Common myeloid progenitor, CD34-positive (primary cell): Measurements from ENCODE around the gene WASF2.

Source experiments
- CTCF ChIA-PET: fragments of 350-600 bp; sonication (Branson Sonifier 250); formaldehyde crosslinking; loops from one replicate; lab custom pipeline; 2021; ENCODE audit warnings: antibody characterized with exemption; lab: Charles Lee
- POLR2A ChIA-PET: fragments of 350-600 bp; sonication (Branson Sonifier 250); formaldehyde crosslinking; loops from one replicate; lab custom pipeline; 2021; ENCODE audit warnings: antibody characterized with exemption; lab: Charles Lee
- DNase-seq, 3 donors: peaks; one replicate each; pipeline versions ENCODE4 v3.0.0 to v3.0.0-alpha.2; 2013
- H3K27ac ChIP-seq, 2 experiments: 1 replicate in 1 of 2; 2 replicates in 1 of 2; pipeline ENCODE4 v1.7.0; 2013; ENCODE audit warnings: inconsistent platforms in 2 of 2, low read length in 2 of 2, mild to moderate bottlenecking in 2 of 2, low read depth in 1 of 2, moderate library complexity in 1 of 2; ENCODE audit not compliant: severe bottlenecking in 2 of 2, insufficient read depth in 1 of 2, poor library complexity in 1 of 2
- H3K27me3 ChIP-seq, 5 experiments: replicated peaks in 2 of 5; 1 replicate in 3 of 5; 2 replicates in 2 of 5; pipeline versions ENCODE4 v1.6.1 to v1.7.0; 2013; ENCODE audit warnings: low read length in 4 of 5, mild to moderate bottlenecking in 2 of 5, moderate library complexity in 2 of 5, inconsistent platforms in 1 of 5; ENCODE audit not compliant: insufficient read depth in 5 of 5, control insufficient read depth in 4 of 5
- H3K36me3 ChIP-seq, 4 experiments: 1 replicate in 2 of 4; 2 replicates in 2 of 4; pipeline versions ENCODE4 v1.6.1 to v1.7.0; 2013; ENCODE audit warnings: low read length in 3 of 4, control low read depth in 1 of 4, mild to moderate bottlenecking in 1 of 4; ENCODE audit not compliant: control insufficient read depth in 4 of 4, insufficient read depth in 4 of 4
- H3K4me1 ChIP-seq, 4 experiments: 1 replicate in 3 of 4; 2 replicates in 1 of 4; pipeline versions ENCODE4 v1.6.1 to v1.7.1; 2013; ENCODE audit warnings: low read length in 3 of 4, mild to moderate bottlenecking in 3 of 4, control low read depth in 1 of 4, inconsistent platforms in 1 of 4, moderate library complexity in 1 of 4; ENCODE audit not compliant: control insufficient read depth in 4 of 4, insufficient read depth in 4 of 4; ENCODE audit errors: control extremely low read depth in 1 of 4
- H3K4me3 ChIP-seq, 7 experiments: 1 replicate in 4 of 7; 2 replicates in 3 of 7; pipeline versions ENCODE4 v1.5.1 to v1.7.0; 2013; ENCODE audit warnings: mild to moderate bottlenecking in 7 of 7, low read length in 6 of 7, moderate library complexity in 6 of 7, inconsistent platforms in 2 of 7, low read depth in 2 of 7, control low read depth in 1 of 7; ENCODE audit not compliant: insufficient read depth in 4 of 7, control insufficient read depth in 1 of 7; ENCODE audit errors: extremely low read depth in 1 of 7
- H3K9me3 ChIP-seq, 5 experiments: 1 replicate in 4 of 5; 2 replicates in 1 of 5; pipeline versions ENCODE4 v1.6.1 to v1.7.1; 2013; ENCODE audit warnings: low read length in 4 of 5, mild to moderate bottlenecking in 2 of 5, inconsistent platforms in 1 of 5, low read depth in 1 of 5, moderate library complexity in 1 of 5; ENCODE audit not compliant: control insufficient read depth in 4 of 5, insufficient read depth in 2 of 5; ENCODE audit errors: control extremely low read depth in 1 of 5
- WGBS: methylation state at CpG from one replicate; pipeline ENCODE4 v1.1.5; 2013; ENCODE audit not compliant: insufficient coverage; 5-methylcytosine and 5-hydroxymethylcytosine counted together

Gene WASF2

DNA sequence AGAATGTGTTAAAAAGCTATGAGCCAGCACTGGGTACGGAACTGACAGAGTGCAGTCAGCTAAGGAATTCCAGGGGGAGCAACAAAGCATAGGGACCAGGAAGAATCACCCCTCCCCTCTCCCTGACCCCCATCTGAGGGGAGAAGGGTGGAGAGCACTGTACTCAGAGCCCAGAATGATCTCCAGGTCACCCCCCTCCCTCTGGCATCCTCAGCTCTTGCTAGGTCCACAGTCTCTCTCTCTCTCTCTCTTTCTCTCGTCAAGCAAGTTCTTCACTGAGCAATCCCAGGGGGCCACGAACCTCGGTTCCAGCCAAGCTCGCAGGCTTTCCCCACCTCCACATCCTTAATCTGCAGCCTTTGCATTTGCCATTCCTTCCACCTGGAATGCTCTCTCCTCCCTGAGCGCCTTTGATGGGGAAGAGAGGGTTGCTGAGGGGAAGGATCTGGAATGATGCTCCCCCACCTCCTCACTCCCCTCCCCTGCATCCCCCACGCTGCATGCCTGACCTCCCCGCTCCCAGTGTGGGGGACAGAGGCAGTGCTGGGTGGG, 6.7 kb upstream of the WASF2 start:
- Histone ChIP-seq H3K4me1 (peaks cover 0 to 2% (median 0%) of the 10 kb centered on the region in 4 experiments), H3K27ac (no peak overlapping the region), H3K9me3 (no peaks in the 10 kb centered on the region), H3K4me3 (no peak overlapping the region), H3K27me3 (no peaks in the 10 kb centered on the region), H3K36me3 (no peaks in the 10 kb centered on the region)
- CTCF ChIA-PET: interaction anchor here (0.6 to 1.7 kb wide), 4 partner anchors 9 to 135 kb away, joined by 3 to 7 read pairs (median 4); no protein-coding TSS in a partner anchor
- POLR2A ChIA-PET: no interaction called here
- no peak for DNase-seq
- 83% methylated on average over 1 of the region's 8 CpGs for WGBS

DNA sequence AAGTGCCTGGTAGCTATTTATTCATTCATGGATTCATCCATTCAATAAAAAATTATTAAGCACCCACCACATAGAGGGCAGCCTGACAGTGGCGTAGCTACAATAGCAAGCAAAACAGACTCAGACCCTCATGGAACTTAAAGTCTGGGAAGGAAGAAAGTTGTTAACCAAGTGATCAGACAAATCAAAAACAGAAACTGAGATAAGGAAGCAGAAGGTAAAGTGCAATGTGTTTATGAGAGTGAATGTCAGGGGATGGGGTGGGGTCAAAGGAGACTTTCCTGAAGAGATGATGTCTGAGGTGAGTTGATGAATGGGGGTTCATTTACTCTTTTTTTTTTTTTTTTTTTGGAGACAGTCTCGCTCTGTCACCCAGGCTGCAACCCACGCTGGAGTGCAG, 2.8 kb upstream of the WASF2 start:
- Histone ChIP-seq H3K9me3 (no peaks in the 10 kb centered on the region), H3K27me3 (no peaks in the 10 kb centered on the region), H3K4me3 (no peak overlapping the region), H3K36me3 (no peaks in the 10 kb centered on the region), H3K27ac (no peak overlapping the region), H3K4me1 (peaks cover 8 to 18% (median 17%) of the 10 kb centered on the region in 4 experiments)
- DNase-seq: no peak
- ChIA-PET CTCF (interaction anchor here (1.2 to 1.5 kb wide), 4 partner anchors 12 to 192 kb away, joined by 3 to 4 read pairs (median 4); no protein-coding TSS in a partner anchor), POLR2A (interaction anchor here (0.7 kb wide), 1 partner anchor 156 kb away, joined by 6 read pairs; no protein-coding TSS in a partner anchor)
- WGBS: 100% methylated on average over 1 of the region's 3 CpGs

DNA sequence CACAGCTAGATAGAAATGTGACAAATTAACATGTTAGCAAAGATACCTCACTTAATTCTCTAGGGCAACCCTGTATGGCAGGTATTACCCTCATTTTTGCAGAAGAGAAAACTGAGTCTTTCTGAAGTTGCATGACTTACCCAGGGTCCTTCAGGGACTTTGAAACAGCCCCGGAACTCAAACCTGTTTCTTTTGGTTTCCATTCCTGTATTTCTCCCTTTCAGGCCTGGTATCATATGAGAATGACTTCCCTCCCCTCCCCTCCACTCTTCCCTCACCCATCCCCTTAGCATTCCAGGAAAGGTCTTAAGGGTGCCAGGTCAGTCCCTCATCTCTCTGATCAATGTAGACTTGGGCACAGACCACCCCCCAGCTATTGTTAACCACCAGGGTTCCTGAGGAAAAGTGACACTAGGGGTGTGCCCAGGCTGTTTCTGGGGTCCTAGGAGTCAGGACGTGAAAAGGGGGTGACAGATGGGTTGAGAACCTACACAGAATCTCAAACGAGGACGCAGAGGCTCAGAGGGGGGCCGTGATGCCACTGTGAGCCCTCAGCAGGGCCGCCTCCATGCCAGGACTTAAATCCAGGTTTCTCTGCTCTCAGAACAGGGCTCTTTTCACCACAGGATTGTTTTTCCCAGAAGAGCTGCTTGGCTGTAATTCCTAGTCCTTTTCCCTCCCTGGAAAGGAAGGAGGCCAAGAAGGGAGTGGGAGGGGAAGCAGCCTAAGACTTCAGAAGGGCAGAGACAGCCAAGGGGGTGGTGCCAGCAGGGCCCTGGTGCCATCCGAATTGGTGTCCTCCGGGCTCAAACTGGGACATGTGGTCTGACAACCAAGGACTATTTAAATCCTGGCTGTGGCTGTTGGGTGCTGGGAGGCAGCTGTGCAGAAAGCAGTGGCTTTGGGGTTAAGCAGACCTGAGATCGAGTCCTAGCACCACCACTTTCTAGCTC, 2.1 kb upstream of the WASF2 start:
- DNase-seq: no peak
- no peaks in the 10 kb centered on the region for H3K36me3 ChIP-seq
- H3K4me3 ChIP-seq: no peak overlapping the region
- H3K27ac ChIP-seq: no peak overlapping the region
- peaks cover 9 to 19% (median 18%) of the 10 kb centered on the region in 4 experiments for H3K4me1 ChIP-seq
- POLR2A ChIA-PET: no interaction called here
- H3K27me3 ChIP-seq: no peaks in the 10 kb centered on the region
- H3K9me3 ChIP-seq: no peaks in the 10 kb centered on the region
- 94% methylated on average over 9 of the region's 9 CpGs for WGBS
- CTCF ChIA-PET: interaction anchor here (1.1 to 1.5 kb wide), 6 partner anchors 11 to 191 kb away, joined by 3 to 4 read pairs (median 3); no protein-coding TSS in a partner anchor

GRCh38 chr1:27489501-27489972, 430 bp downstream of the WASF2 start:
- POLR2A ChIA-PET: interaction anchor here (1.0 to 1.5 kb wide), 5 partner anchors 16 to 112 kb away, joined by 3 to 5 read pairs (median 3); no protein-coding TSS in a partner anchor
- 0% methylated on average over 24 of the region's 26 CpGs for WGBS
- CTCF ChIA-PET: interaction anchor here (1.0 to 1.6 kb wide), 7 partner anchors 13 to 87 kb away, joined by 3 to 7 read pairs (median 3); no protein-coding TSS in a partner anchor

GRCh38 chr1:27487966-27488884, 1.7 kb downstream of the WASF2 start:
- DNase-seq: peak; percentile 42 to 77 (median 72)
- peak overlapping the region; percentile 17 to 100 for H3K27ac ChIP-seq
- peak overlapping the region in 6 of 7 experiments; percentile 92 to 100 (median 99) for H3K4me3 ChIP-seq
- peaks cover 0 to 7% (median 3%) of the 10 kb centered on the region in 4 experiments for H3K36me3 ChIP-seq
- H3K27me3 ChIP-seq: no peaks in the 10 kb centered on the region
- 7% methylated on average over 4 of the region's 6 CpGs for WGBS
- no peaks in the 10 kb centered on the region for H3K9me3 ChIP-seq
- H3K4me1 ChIP-seq: peaks cover 9 to 22% (median 21%) of the 10 kb centered on the region in 4 experiments
- ChIA-PET POLR2A (interaction anchor here (0.6 to 1.3 kb wide), 2 partner anchors 60 to 939 kb away, joined by 3 to 5 read pairs; no protein-coding TSS in a partner anchor), CTCF (interaction anchor here (0.6 to 1.8 kb wide), 8 partner anchors 11 to 72 kb away, joined by 3 to 6 read pairs (median 4); no protein-coding TSS in a partner anchor)

More at GRCh38 chr1:27489501-27489972, 430 bp downstream of the WASF2 start:
- no peaks in the 10 kb centered on the region for H3K9me3 ChIP-seq
- H3K27me3 ChIP-seq: no peaks in the 10 kb centered on the region
- no peaks in the 10 kb centered on the region for H3K36me3 ChIP-seq
- peaks cover 9 to 22% (median 18%) of the 10 kb centered on the region in 4 experiments for H3K4me1 ChIP-seq
- peak overlapping the region; percentile 92 to 100 (median 99) for H3K4me3 ChIP-seq
- H3K27ac ChIP-seq: peak overlapping the region; percentile 99 to 100
- DNase-seq: peak; percentile 38 to 75 (median 58)

- CTCF ChIA-PET: no interaction called here
These were observed 4.6 kb downstream of the WASF2 start for GRCh38 chr1:27485363-27485762.

More at GRCh38 chr1:27485363-27485762, 4.6 kb downstream of the WASF2 start:
- no peak for DNase-seq
- no peak overlapping the region for H3K27ac ChIP-seq
- POLR2A ChIA-PET: interaction anchor here (0.6 kb wide), 1 partner anchor 13 kb away, joined by 4 read pairs; no protein-coding TSS in a partner anchor
- H3K27me3 ChIP-seq: no peaks in the 10 kb centered on the region
- no peaks in the 10 kb centered on the region for H3K9me3 ChIP-seq
- H3K4me3 ChIP-seq: no peak overlapping the region
- H3K36me3 ChIP-seq: peaks cover 0 to 7% (median 3%) of the 10 kb centered on the region in 4 experiments
- WGBS: no CpG with 5 or more reads among the region's 1 CpG
- H3K4me1 ChIP-seq: peaks cover 15 to 24% (median 18%) of the 10 kb centered on the region in 4 experiments
